Measurements from ENCODE around the gene GARIN1A.
"Not testable (repeated sequence)": the region's sequence is repeated elsewhere in the genome, so short reads cannot be mapped to it uniquely, and the experiment has no call there.

The GARIN1A gene

DNA sequence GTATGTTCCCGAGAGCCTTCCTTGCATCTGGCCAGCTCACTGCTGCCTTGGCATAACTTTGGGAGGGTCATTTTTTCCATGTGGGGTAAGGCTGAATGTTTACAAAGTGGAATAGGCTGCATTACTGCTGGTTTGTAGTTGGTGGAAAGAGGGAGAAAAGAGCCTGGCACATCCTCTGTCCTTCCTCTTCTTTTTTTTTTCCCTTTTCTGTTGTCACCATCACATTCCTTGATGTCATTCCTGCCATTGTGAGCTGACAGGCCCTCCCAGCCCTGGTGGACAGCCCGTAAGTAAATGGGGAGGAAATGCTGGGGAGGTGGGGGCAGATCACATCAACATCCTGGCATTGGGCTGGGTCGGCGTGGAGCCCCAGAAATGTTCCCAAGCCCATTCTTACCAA lies at the start of gene GARIN1A:
Gene GARIN1A, plus strand, starts transcription at position 301 of the 400 bp plus-strand sequence. CDS start 106 bp downstream, outside the sequence.
- DNase-seq, result no peak
- no peak for TF ChIP-seq GATA1 (IDR thresholded peaks at IDR 0.05; ENCODE audit: low read depth, low read length)
- no peak for TF ChIP-seq POLR2A (IDR thresholded peaks at IDR 0.05; ENCODE audit: low read length)

GRCh38 chr7:128627124-128627523 lies 45.0 kb upstream of the GARIN1A start:
- DNase-seq, result not testable (repeated sequence)

DNA sequence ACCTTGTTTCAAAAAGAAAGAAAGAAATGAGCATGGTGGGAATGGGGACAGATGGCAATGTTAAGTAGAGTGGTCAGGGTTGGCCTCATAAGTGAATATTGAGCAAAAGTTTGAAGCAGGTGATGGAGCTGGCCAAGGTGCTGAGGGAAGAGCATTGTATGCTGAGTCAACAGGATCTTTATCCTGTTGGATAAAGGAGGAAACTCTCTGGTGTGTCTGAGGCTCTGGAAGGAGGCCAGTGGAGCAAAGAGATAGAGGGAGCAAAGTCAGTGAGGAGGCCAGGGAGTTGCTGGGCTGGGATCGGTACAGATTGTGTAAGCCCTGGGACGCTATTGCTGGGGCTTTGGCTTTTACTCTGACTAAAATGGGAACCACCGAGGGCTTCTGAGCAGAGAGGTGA lies 38.2 kb upstream of the GARIN1A start:
- not testable (repeated sequence) for DNase-seq

DNA sequence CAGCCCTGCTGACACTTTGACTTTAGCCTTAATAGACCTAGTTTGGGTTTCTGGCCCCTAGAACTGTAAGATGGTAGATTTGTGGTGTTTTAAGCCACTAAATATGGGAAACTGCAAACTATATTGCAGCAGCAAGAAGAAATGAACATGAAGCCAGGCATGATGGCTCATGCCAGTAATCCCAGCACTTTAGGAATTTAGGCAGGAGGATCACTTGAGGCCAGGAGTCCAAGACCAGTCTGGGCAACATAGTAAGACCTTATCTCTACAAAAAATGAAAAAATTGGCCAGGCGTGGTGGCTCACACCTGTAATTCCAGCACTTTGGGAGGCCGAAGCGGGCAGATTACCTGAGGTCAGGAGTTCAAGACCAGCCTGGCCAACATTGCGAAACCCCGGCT lies 26.9 kb upstream of the GARIN1A start:
- DNase-seq, result not testable (repeated sequence)

- DNase-seq, result not testable (repeated sequence)
These were observed 26.2 kb upstream of the GARIN1A start for GRCh38 chr7:128645844-128646243.

DNA sequence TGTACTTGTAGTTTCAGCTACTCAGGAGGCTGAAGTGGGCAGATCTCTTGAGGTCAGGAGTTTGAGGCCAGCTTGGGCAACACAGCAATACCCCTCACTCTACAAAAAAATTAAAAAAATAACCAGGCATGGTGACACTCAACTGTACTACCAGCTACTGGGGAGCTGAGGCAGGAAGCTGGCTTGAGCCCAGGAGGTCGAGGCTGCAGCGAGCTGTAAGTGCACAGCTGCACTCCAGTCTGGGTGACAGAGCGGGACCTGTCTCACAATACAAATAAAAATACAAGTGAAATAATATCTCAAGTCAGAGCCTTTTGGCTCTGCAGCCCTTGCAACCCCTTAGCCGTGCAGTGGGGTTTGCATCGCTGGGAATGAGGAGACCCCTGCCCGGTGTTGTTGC lies 25.2 kb upstream of the GARIN1A start:
- not testable (repeated sequence) for DNase-seq

DNA sequence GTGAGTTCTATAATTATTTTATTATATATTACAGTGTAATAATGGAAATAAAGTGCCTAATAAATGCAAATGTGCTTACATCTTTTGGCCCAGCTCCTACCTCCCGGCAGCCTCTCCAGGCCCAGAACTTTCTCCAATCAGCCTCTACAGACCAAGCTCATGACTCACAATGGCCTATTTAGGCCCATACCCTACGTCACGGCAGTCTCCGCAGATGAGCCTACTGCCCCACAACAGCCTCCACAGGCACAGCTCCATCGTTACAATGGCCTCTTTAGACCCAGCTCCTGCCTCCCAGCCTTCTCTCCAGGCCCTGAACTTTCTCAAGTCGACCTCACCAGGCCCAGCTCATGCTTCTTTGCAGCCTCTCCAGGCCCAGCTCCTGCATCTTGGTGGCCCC lies 21.0 kb upstream of the GARIN1A start:
- DNase-seq, result not testable (repeated sequence)

DNA sequence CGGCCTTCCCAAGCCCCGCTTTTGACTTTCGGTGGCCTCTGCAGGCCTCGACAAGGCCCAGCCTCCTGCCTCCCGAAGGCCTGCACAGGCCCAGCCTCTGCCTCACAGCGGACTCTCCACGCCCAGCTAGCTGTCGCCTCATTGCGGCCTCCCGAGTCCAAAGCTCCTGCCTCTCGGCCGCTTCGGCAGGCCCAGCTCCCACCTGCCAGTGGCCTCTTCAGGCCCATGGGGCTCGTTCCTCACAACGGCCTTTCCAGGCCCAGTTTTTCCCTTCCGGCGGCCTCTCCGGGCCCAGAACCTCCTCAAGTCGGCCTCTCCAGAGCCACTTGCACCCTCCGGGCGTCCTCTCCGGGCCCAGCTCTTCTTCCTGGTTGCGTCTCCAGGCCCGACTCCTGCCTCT lies 19.5 kb upstream of the GARIN1A start:
- not testable (repeated sequence) for DNase-seq

GRCh38 chr7:128653197-128653596 lies 18.9 kb upstream of the GARIN1A start:
- not testable (repeated sequence) for DNase-seq

GRCh38 chr7:128654080-128654479 lies 18.0 kb upstream of the GARIN1A start:
- DNase-seq, result not testable (repeated sequence)

DNA sequence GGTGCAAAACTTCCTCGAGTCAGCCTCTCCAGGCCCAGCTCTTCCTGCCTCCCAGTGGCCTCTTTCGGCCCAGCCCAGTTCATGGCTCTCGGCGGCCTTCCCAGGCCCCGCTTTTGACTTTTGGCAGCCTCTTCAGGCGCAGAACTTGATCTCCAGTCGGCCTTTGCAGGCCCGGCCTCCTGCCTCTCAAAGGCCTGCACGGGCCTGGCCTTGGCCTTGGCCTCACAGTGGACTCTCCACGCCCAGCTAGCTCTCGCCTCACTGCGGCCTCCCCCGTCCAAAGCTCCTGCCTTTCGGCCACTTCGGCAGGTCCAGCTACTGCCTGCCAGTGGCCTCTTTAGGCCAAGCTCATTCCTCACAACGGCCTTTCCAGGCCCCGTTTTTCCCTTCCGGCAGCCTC lies 17.6 kb upstream of the GARIN1A start:
- DNase-seq, result not testable (repeated sequence)

- not testable (repeated sequence) for DNase-seq
These were observed 13.7 kb upstream of the GARIN1A start for GRCh38 chr7:128658428-128658827.

DNA sequence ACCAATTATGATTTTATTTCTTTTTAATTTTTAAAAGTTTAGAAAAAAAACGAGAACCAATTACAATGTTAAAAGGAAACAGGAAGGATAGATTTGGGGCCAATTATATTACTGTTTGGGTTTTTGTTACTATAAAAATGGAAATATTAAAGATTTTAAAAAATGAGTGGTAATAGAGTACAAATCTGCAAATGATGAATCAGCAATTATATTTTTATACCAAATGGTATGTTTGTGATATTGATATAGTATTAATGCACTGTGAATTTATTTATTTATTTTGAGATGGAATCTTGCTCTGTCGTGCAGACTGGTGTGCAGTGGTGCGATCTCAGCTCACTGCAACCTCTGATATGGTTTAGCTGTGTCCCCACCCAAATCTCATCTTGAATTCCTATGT lies 11.5 kb upstream of the GARIN1A start:
- no peak for TF ChIP-seq POLR2A (IDR thresholded peaks at IDR 0.05; ENCODE audit: low read length)
- TF ChIP-seq GATA1 (IDR thresholded peaks at IDR 0.05; ENCODE audit: low read depth, low read length), result no peak
- DNase-seq, result no peak

- DNase-seq, result no peak
- TF ChIP-seq POLR2A (IDR thresholded peaks at IDR 0.05; ENCODE audit: low read length), result no peak
- no peak for TF ChIP-seq GATA1 (IDR thresholded peaks at IDR 0.05; ENCODE audit: low read depth, low read length)
These were observed 10.6 kb upstream of the GARIN1A start for GRCh38 chr7:128661446-128661845.

DNA sequence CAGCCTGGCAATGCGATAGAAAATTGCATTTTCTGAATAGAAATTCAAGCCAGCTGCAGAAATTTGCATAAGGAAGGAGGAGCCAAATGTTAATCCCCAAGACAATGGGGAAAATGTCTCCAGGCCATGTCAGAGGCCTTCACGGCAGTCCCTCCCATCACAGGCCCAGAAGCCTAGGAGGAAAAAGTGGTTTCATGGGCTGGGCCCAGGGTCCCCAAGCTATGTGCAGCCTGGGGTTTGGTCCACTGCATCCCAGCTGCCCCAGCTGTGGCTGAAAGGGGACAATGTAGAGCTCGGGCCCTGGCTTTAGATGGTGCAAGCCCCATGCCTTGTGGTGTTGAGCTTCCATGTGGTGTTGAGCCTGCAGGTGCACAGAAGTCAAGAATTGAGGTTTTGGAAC lies 10.0 kb upstream of the GARIN1A start:
- TF ChIP-seq POLR2A (IDR thresholded peaks at IDR 0.05; ENCODE audit: low read length) (no peak), GATA1 (IDR thresholded peaks at IDR 0.05; ENCODE audit: low read depth, low read length) (no peak)
- DNase-seq, result no peak

DNA sequence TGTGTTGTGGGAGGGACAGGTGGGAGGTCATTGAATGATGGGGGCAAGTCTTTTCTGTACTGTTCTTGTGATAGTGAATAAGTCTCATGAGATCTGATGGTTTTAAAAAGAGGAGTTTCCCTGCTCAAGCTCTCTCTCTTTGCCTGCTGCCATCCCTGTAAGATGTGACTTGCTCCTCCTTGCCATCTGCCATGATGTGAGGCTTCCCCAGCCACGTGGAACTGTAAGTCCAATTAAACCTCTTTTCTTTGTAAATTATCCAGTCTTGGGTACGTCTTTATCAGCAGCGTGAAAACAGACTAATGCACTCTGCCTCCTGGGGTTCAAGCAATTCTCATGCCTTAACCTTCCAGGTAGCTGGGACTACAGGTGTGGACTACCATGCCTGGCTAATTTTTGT lies 8.9 kb upstream of the GARIN1A start:
- DNase-seq, result not testable (repeated sequence)

DNA sequence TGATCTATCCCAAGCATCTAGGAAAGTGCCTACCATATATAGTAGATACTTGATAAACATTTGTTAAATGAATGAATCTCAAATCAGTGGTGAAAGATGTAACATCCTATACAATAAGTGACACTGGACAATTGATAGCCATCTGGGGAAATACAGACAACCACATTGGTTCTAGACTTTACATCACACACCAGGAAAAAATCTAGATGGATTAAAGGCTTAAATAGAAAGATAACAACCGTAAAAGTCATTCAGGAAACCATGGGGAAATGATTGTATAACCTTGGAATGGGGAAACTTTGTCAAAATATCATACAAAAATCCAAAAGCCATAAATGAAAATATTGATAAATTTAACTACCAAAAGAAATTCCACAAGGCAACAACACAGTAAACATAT lies 7.0 kb upstream of the GARIN1A start:
- no peak for DNase-seq
- TF ChIP-seq POLR2A (IDR thresholded peaks at IDR 0.05; ENCODE audit: low read length), result no peak
- TF ChIP-seq GATA1 (IDR thresholded peaks at IDR 0.05; ENCODE audit: low read depth, low read length), result no peak

DNA sequence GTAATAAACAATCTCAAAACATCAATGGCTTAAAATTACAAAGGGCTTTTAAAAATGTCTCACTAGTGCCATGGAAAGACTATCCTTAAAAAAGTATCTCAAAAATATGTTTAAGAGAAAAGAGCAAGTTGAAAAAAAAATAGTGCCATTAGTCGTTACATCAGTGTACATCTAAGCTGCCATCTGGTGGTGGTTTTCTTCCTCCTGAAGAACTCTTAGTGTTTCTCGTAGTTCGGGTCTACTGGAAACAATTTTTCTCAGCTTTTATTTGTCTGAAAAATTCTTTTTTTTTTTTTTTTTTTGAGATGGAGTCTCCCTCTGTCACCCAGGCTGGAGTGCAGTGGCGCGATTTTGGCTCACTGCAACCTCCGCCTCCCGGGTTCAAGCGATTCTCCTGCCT lies 5.9 kb upstream of the GARIN1A start:
- peak; percentile 29 to 36 for DNase-seq
- TF ChIP-seq POLR2A (IDR thresholded peaks at IDR 0.05; ENCODE audit: low read length) (no peak), GATA1 (IDR thresholded peaks at IDR 0.05; ENCODE audit: low read depth, low read length) (no peak)

Measured in erythroblast (primary cell).